ENCODE results near the gene DOCK9.

GRCh38 chr13:99027260-99027659 is 49.4 kb upstream of the DOCK9 start:
- TF ChIP-seq CTCF (IDR thresholded peaks at IDR 0.05) (no peak), POLR2A (IDR thresholded peaks at IDR 0.05) (no peak)

Measured in uterus (tissue), 2 donors.